HG02588 (cell line): Measurements from ENCODE around the gene CDK10.
A peak's percentile ranks its signal among the peaks of the same experiment; 100 is the strongest.
"Not testable (repeated sequence)": the region's sequence is repeated elsewhere in the genome, so short reads cannot be mapped to it uniquely, and the experiment has no call there.

Experiments
- ATAC-seq: cut with Tn5 transposase; IDR thresholded peaks from one replicate; pipeline ENCODE4 v1.9.1; 2021; ENCODE audit warnings: mild to moderate bottlenecking, moderate library complexity; ENCODE audit not compliant: unreplicated experiment

Gene CDK10

GRCh38 chr16:89695086-89695874 lies 8.8 kb downstream of the CDK10 start:
- no peak for ATAC-seq

DNA sequence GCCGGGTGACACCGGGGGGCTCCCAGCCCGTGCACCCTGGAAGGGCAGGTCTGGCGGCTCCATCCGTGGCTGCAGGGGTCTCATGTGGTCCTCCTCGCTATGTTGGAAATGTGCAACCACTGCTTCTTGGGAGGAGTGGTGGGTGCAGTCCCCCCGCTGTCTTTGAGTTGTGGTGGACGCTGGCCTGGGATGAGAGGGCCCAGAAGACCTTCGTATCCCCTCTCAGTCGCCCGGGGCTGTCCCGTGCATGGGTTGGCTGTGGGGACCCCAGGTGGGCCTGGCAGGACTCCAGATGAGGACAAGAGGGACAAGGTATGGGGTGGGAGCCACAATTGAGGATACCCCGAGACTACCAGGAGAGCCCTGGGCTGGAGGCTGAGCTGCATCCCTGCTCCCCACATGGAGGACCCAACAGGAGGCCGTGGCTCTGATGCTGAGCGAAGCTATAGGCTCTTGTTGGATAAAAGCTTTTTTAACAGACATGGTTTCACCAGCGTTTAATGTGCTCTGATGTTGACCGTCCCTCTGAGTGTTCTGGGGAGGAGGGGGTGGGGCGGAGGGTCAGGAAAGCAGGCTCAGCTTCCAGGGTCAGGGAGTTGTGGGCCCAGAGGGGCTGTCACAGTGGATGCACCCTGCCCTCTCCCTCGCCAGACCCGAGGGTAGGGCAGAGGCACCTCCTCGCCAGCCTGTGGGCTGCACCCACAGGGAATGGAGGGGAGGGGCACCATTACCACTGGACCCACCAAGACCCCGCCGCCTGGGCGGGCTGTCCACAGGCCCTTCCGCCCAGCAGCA lies 9.6 kb downstream of the CDK10 start:
- no peak for ATAC-seq

GRCh38 chr16:89696670-89697128 lies 10.2 kb downstream of the CDK10 start:
- ATAC-seq, result no peak

DNA sequence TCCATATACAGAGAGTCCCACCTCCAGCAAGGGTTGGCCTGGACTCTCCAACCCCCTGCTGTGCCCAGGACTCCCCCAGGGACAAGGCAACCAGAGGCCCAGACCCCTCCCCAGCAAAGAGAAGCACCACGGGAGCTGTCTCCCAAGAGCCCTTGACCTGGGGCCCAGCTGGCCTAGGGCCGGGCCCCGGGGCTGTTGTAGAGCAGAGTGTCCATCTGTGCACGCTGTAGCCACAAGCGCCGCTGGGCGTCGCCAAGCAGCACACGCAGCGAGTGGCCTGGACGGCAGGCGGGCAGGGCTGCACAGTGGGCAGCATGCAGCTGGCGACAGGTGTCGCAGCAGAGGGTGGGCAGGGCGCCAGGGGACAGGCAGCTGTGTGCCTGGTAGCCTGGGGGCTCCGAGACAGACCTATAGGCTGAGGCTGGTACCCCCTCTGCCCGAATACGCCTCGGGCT lies 10.7 kb downstream of the CDK10 start:
- no peak for ATAC-seq

DNA sequence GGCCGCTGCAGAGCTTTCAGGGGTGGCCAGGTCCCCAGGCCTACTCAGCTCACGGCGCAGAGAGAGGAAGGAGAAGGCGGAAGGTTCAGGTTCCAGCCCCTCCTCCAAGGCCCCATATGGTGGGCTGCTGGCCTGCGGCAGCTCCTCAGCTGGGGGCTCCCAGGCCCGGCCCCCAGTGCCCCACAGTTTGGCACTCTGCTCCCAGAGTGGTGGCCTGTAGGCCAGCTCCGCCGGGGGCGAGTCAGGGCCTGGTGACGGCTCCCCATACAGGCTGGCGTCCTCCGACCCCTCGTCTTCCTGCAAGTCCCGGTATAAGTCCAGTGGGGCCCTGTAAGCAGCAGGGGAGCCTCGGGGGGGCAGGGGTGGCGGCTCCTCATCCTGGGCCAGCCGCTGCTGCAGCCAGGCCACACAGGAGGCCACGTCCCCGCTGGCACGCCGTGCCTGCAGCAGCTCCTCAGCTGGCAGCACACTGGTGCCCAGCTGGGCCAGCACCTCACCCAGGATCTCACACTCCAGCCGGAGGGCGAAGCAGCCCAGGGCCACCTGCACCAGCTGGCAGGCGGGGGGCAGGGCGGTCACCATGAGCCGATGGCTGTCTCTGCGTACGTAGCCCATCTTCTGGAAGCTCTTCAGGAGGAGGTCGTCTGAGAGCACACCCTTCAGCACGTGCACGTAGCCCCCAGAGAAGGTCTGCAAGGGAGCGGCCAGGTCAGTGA lies 11.3 kb downstream of the CDK10 start:
- ATAC-seq, result no peak

GRCh38 chr16:89698717-89699116 lies 12.2 kb downstream of the CDK10 start:
- not testable (repeated sequence) for ATAC-seq

GRCh38 chr16:89699629-89700099 lies 13.2 kb downstream of the CDK10 start:
- ATAC-seq, result not testable (repeated sequence)

DNA sequence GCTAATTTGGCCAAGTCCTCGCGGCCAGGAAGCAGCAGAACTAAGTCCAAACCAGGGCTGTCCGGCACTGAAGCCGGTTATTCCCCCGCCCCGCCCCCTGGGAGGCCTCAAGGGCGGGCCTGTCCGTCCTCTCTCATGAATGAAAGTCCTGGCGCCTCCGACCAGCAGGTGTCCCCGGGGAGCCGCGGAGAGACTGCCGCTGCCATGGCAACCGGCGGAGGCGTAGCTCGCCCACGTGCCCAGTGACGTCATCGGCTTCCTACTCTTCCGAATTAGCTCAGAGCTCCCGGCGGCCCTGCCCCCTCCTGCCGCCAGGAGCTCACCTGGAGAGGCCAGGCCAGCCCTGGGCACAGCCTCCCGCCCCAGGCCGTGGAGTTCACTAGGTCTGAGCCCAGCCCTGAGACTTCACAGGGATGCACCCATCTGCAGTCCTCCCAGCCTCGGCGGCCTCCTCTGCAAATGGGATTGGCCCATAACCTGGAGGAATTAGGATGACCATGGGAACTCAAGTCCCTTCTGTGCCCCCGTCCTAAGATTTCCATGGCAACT lies 13.7 kb downstream of the CDK10 start:
- ATAC-seq, result peak; percentile 43

DNA sequence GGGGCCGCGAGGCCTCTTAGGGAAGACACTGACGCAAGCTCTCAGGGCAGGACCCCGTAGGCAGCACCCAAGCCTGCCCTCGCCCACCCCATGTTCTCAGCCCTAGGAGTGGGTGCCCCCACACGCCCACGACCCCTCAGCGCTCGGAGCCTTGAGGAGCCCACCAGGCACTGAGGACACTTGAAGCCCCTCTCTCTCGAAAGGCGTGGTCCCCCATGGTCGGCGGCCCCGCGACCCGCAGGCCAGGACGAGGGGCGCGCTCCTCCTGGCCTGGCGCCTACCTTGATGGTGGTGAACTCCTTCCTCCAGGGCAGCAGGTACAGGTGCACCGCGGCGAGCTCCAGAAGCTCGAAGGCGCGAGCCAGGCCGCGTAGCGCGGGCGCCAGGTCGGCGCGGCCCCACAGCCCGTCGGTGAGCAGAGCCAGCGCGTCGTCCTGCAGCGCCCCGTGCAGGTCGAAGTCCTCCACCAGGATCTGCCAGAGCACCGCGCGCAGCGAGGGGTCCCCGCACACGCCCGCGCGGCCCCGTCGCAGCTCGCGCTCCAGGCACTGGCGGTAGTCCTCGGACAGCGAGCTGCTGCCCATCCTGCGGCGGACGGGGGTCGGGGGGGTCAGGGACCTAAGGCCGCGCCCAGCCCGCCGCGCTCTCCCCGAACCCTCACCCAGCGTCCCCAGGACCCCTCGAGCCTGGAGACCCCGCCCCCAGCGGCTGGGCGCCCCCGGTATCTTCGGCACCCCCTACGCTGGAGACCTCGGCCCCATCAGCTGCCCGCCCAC lies 14.3 kb downstream of the CDK10 start:
- ATAC-seq, result no peak

- peak; percentile 61 for ATAC-seq
Observed at GRCh38 chr16:89701425-89702406, 15.2 kb downstream of the CDK10 start, which contains the start of gene SPATA2L. Gene SPATA2L, minus strand, starts transcription at chr16:89701705. Its CDS starts 473 bp downstream, at chr16:89701232.

DNA sequence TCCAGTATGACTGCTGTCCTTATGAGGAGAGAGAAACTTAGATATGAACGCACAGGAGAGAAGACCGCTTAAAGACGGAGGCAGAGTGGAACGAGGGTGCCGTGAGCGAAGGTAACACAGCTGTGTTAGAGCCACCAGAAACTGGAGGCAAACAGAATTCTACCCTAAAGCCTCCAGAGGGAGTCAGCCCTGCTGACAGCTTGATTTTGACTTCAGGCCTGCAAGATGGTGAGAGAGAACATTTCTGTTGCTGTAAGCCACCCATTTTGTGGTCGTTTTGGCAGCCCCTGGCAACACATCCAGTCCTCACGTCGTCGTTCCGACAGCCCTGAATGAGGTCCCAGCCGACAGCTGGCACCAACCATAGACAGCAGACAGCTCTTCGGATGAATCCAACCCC lies 17.8 kb downstream of the CDK10 start:
- ATAC-seq, result no peak

DNA sequence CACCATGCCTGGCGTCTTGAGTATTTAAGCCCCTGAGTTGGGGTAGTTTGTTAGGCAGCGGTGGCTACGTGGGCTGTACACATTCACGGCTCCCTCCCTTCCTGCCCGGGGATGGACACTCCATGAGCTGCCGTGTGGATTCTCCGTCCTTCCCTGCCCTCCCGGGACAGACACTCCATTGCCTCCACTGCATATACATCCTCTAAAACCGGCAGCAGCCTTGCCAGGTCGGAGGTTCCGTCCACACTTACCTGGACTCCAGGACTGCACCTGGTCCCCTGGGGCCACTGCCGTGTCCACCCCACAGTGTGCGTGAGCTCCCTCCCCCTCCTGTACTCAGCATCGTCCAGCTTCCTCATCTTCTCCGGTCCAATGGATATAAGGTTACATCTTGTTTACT lies 18.5 kb downstream of the CDK10 start:
- ATAC-seq, result no peak

- ATAC-seq, result no peak
Observed at GRCh38 chr16:89706518-89707260, 20.2 kb downstream of the CDK10 start.

GRCh38 chr16:89707695-89708094 lies 21.2 kb downstream of the CDK10 start:
- ATAC-seq, result no peak

- ATAC-seq, result no peak
Observed at GRCh38 chr16:89708481-89708931, 22.0 kb downstream of the CDK10 start.

DNA sequence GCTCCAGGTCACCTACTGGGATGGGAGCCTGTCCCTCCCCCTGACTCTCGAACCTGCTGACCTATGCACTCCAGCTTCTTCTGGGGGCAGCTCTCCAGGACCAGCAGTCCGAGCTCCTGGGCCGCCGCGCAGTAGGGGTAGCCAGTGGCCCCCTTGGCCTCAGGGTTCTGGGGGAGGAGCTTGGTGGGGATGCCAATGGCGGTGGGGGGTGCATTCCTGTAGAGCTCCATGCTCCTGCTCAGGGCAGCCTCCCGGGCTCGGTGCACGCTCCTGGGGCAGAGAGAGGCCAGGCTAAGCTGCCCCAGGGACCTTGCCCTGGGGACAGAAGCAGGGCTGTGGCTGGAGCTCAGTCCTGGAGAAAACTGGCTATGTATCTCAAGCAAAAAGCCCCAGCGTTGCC lies 22.7 kb downstream of the CDK10 start:
- no peak for ATAC-seq

GRCh38 chr16:89709716-89710432 lies 23.4 kb downstream of the CDK10 start:
- ATAC-seq, result no peak
